ENCODE data around the gene PRM1. TPM values are rescaled to one million over a fixed set of nuclear protein-coding genes. Genes with fewer than 3 reads are reported as not detected.

Gene PRM1
- total RNA-seq, 1 donor from 2014 or later: not detected

DNA sequence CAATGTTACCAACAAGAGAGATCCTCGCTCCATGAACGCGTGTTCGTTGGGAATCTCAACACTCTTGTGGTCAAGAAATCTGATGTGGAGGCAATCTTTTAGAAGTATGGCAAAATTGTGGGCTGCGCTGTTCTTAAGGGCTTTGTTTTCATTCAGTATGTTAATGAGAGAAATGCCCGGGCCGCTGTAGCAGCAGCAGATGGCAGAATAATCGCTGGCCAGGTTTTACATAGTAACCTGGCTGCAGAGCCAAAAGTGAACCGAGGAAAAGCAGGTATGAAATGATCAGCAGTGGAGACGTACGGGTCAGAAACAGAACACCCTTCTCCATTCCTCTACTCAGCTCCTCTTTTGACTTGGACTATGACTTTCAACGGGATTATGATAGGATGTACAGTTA, 38.5 kb downstream of the PRM1 start:
- Histone ChIP-seq H3K4me1 (peaks cover 7% of the 10 kb centered on the region), H3K27me3 (ENCODE audit: low read depth) (no peaks in the 10 kb centered on the region), H3K36me3 (no peaks in the 10 kb centered on the region), H3K4me3 (no peak overlapping the region), H3K27ac (replicated peaks) (no peak overlapping the region), H3K9me3 (replicated peaks) (no peaks in the 10 kb centered on the region)
- intact Hi-C loops (cut with micrococcal nuclease): no loop called here
- DNase-seq: no peak
- TF ChIP-seq, protein P1, sequence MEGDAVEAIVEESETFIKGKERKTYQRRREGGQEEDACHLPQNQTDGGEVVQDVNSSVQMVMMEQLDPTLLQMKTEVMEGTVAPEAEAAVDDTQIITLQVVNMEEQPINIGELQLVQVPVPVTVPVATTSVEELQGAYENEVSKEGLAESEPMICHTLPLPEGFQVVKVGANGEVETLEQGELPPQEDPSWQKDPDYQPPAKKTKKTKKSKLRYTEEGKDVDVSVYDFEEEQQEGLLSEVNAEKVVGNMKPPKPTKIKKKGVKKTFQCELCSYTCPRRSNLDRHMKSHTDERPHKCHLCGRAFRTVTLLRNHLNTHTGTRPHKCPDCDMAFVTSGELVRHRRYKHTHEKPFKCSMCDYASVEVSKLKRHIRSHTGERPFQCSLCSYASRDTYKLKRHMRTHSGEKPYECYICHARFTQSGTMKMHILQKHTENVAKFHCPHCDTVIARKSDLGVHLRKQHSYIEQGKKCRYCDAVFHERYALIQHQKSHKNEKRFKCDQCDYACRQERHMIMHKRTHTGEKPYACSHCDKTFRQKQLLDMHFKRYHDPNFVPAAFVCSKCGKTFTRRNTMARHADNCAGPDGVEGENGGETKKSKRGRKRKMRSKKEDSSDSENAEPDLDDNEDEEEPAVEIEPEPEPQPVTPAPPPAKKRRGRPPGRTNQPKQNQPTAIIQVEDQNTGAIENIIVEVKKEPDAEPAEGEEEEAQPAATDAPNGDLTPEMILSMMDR (IDR thresholded peaks at IDR 0.05; ENCODE audit: borderline replicate concordance): no peak

DNA sequence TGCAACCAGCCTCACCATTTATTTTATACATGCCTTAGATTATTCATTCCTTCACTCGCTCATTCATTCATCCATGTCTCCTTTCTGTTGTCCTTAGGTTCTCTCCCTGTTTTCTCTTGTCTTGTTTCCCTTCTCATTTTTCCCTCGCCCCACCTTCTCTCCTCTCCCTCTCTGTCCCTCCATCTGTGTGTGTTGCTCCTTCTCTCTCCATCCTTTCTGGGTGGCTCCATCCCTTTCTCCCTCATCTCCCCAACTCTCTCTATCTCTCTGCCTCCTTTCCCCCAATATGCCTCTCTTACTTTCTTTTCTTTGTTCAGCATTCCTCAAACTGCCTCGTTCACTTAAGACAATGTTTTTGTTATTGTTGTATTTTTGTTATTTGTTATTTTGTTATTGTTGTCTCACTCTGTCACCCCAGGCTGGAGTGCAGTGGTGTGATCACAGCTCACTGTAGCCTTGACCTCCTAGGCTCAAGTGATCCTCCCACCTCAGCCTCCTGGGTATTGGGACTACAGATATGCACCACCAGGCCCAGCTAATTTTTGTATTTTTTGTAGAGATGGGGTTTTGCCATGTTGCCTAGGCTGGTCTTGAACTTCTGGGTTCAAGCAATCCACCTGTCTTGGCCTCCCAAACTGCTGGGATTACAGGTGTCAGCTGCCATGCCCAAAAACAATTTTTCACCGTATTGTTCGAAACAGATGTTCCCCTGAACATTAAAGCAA, 39.5 kb downstream of the PRM1 start:
- Histone ChIP-seq H3K36me3 (no peaks in the 10 kb centered on the region), H3K4me3 (no peak overlapping the region), H3K4me1 (peaks cover 7% of the 10 kb centered on the region), H3K9me3 (replicated peaks) (no peaks in the 10 kb centered on the region), H3K27ac (replicated peaks) (peak overlapping the region; percentile 86), H3K27me3 (ENCODE audit: low read depth) (no peaks in the 10 kb centered on the region)
- TF ChIP-seq, protein P1 (IDR thresholded peaks at IDR 0.05; ENCODE audit: borderline replicate concordance): no peak
- intact Hi-C loops (cut with micrococcal nuclease): no loop called here
- no peak for DNase-seq

DNA sequence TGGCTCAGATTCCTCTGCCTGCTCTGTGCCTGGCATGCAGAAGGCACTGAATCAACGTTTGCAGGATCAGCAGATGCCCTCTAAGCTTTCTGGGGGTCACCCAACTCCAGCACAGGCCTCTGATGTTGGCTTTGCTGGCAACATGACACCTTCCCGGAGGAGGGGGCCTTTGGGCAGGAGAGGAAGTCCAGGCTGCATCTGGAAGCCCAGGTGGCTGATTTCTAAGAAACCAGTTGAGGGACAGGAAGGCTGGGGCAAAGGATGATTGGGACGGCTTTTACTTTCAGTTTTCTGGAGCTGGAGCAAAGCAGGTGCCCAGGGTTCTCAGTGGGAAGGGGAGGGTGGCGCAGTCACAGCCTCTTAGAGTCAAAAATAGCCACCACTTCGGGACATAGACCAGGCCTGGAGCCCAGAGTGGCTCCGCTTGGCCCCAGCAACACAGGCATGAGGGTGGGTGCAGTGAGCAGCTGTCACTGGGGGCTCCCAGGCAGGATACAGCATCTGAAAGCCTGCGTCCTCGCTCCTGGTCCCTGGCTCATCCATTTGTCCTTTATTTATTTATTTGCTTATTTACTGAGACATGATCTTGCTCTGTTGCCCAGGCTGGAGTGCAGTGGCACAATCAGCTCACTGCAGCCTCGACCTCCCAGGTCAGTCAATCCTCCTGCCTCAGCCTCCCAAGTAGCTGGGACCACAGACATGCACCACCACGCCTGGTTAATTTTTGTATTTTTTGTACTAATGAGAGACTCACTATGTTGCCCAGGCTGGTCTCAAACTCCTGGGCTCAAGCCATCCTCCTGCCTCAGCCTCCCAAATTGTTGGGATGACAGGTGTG, 40.3 kb downstream of the PRM1 start:
- no peaks in the 10 kb centered on the region for H3K9me3 ChIP-seq (replicated peaks)
- H3K36me3 ChIP-seq: no peaks in the 10 kb centered on the region
- H3K4me1 ChIP-seq: peaks cover 7% of the 10 kb centered on the region
- intact Hi-C loops (cut with micrococcal nuclease): no loop called here
- TF ChIP-seq, protein P1 (IDR thresholded peaks at IDR 0.05; ENCODE audit: borderline replicate concordance): no peak
- peak; percentile 51 for DNase-seq
- H3K27ac ChIP-seq (replicated peaks): peak overlapping the region; percentile 86
- H3K4me3 ChIP-seq: peak overlapping the region; percentile 50
- no peaks in the 10 kb centered on the region for H3K27me3 ChIP-seq (ENCODE audit: low read depth)

DNA sequence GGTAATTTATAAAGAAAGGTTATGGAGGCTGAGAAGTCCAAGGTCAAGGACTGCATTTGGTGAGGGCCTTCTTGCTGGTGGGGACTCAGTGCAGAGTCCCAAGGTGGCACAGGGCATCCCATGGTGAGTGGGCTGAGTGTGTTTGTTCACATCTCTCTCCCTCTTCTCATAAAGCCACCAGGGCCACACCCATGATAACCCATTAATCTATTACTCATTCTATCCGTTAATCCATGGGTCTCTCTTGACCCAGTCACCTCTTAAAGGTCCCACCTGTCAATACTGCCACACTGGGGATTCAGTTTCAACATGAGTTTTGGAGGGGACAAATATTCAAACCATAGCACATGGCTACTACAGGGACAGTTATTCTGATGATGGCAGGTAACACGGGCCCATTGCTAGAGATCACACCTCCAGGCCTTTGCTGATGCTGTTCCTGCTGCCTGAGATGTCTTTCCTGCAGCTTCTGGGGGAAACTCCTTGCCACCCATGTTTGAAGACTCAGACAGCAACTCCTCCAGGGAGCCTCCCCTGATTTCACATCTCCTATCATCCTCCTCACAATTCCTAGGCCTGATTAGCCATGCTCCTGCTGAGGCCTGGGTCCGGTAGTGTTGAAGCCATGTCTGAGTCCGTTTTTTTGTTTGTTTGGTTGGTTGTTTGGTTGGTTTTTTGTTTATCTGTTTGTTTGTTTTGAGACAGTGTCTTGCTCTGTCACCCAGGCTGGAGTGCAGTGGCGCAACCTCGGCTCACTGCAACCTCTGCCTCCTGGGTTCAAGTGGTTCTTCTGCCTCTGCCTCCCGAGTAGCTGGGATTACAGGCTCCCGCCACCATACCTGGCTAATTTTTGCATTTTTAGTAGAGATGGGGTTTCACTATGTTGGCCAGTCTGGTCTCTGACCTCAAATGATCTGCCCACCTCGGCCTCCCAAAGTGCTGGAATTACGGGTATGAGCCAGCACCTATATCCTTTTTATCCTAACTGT, 41.2 kb downstream of the PRM1 start:
- peak overlapping the region; percentile 86 for H3K27ac ChIP-seq (replicated peaks)
- TF ChIP-seq, protein P1 (IDR thresholded peaks at IDR 0.05; ENCODE audit: borderline replicate concordance): no peak

More for the DNA sequence above, 41.2 kb downstream of the PRM1 start:
- H3K27me3 ChIP-seq (ENCODE audit: low read depth): no peaks in the 10 kb centered on the region
- no peaks in the 10 kb centered on the region for H3K9me3 ChIP-seq (replicated peaks)
- peak overlapping the region; percentile 50 for H3K4me3 ChIP-seq
- DNase-seq: no peak
- intact Hi-C loops (cut with micrococcal nuclease): no loop called here
- peaks cover 7% of the 10 kb centered on the region for H3K4me1 ChIP-seq
- H3K36me3 ChIP-seq: no peaks in the 10 kb centered on the region
